RKO (cell line): ENCODE measurements around the gene ZNF141.
A peak's percentile ranks its signal among the peaks of the same experiment; 100 is the strongest.
"Not testable (repeated sequence)": the region's sequence is repeated elsewhere in the genome, so short reads cannot be mapped to it uniquely, and the experiment has no call there.

ENCODE experiments used
- DNase-seq: peaks from one replicate; pipeline ENCODE4 v3.0.0-alpha.2; 2016; ENCODE audit warnings: low spot score

ZNF141 gene

DNA sequence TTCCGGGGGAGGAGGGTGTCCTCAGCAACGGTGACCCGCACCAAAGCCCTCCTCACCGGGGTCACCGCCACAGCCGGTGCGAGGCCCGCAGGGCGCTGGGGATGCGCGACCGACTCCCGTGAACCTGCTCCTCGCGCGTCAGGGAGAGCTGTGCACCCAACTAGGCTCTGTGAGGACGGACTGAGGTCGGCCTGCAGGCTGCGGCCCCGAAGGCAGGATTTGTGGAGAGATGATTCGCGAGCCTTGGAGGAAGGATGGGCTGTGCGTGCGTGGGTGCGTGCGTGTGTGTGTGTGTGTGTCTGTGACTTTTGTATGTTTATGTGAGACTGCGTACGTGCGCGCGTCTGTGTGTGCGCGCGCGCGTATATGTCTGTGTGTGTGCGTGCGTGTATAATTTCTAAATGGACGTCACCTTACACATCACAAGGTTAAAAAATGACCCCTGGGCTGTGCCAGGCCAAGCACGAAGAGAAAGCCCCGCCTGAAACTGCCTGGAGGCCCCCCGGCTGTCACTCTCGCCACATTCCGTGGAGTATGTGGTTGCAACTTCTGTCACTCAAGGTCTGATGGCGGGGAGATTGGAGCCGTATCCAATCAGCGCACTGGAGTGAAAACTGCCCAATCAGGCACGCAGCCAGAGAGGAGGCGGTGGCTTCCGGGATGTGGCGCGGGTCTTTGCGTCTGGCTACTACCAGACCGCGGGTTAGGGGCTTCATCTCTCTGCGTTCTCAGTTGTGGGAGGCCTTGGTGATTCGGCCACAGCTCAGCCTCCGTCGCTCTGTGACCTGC lies at the start of gene ZNF141:
Gene ZNF141, plus strand, starts transcription at position 672 of the 789 bp plus-strand sequence. CDS start 170 bp downstream, outside the sequence.
- no peak for DNase-seq

DNA sequence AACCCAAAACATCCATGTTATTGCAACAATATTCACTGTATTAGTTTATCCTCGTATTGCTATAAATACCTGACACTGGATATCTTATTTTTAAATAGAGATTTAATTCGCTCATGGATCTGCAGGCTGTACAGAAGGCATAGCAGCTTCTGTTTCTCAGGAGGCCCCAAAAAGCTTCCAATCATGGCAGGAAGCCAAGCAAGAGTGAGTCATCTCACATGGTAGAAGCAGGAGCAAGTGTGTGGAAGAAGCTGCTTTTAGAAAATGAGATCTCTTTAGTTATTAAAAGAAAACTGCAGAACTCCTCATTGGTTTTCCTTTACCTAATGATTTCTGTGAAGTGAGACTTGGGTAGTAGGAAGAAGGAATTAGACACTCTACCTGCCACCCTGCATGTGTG lies 48.7 kb upstream of the ZNF141 start:
- DNase-seq = peak; percentile 72

DNA sequence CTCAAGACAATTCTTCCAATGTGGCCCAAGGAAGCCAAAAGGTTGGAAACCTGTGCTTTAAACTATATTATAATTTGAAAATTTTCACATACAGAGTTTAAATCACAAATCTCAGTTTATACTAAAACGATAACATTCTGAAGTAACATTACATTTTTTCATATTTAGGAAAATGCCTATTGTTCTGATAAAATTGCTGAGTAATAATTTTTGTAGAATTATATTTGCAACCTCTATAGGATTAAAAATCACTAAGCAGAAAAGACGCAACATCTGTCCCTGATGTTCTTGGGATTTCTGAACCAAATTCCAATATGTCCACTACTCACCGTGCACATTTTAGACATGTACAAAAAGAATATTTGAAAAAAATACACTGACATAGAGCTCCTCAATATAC lies 42.9 kb upstream of the ZNF141 start:
- no peak for DNase-seq

- DNase-seq = no peak
Observed at GRCh38 chr4:302381-302780, 35.2 kb upstream of the ZNF141 start.

GRCh38 chr4:304516-304915 lies 33.1 kb upstream of the ZNF141 start:
- DNase-seq = not testable (repeated sequence)

GRCh38 chr4:304969-305680 lies 32.5 kb upstream of the ZNF141 start, which contains the start of gene ZNF732:
Gene ZNF732 (minus strand): TSS chr4:305474. CDS start chr4:305310, 164 bp downstream.
- DNase-seq = no peak

GRCh38 chr4:306551-306961 lies 31.1 kb upstream of the ZNF141 start:
- no peak for DNase-seq

DNA sequence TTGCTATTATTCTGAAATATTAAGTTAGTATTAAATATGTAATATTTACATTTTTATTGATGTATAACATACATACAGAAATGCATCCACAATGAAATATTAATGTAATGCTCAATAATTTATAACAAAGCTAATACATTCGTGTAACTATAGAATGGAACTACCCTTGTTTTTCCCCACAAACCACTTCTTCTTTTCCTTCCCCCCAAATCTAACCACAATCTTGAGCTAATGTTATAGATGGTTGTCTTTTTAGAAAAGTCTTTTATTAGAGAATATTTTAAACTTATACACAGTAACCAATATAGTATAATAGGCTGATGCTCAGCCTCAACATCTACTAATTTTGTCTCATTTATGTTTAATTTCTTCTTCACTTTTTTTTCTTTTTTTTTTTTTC lies 27.8 kb upstream of the ZNF141 start:
- DNase-seq = no peak

DNA sequence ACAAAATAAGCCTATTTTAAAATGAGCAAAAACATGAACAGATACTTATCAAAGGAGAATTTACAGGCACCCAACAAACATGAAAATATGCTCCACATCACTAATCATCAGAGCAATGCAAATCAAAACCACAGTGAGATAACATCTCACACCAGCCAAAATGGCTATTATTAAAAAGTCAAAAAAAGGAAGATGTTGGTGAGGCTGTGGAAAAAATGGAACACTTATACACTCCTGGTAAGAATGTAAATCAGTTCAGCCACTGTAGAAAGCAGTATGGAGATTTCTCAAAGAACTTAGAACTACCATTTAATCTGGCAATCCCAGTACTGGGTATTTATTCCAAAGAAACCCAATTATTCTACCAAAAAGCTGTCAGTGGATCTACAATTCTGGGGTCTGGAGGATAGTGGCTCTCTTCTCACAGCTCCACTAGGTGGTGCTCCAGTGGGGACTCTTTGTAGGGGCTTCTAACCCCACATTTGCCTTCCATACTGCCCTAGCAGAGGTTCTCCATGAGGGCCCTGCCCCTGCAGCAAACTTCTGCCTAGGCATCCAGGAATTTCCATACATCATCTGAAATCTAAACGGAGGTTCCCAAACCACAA lies 23.2 kb upstream of the ZNF141 start:
- DNase-seq = no peak

DNA sequence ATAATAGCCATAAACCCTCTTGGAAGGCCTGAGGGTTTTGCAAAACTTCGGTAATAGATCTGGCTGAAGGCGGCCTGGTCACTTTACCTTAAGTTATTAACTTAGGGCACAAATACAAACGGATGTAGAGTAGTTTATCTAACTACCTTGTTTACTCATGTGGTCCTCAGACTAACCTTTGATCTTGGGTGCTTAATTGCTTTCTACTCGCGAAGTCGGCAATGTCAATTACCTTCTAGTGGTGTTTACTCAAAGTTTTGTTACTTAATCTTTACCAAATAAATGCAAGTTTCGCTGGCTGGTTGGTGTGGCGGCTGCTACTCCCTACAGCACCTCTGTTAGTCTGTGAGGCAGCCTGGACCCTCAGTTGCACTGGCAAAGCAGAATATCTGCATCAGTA lies 8.9 kb upstream of the ZNF141 start:
- DNase-seq = no peak

- DNase-seq = no peak
Observed at GRCh38 chr4:335515-335914, 2.1 kb upstream of the ZNF141 start.

- no peak for DNase-seq
Observed at GRCh38 chr4:336099-336892, 1.3 kb upstream of the ZNF141 start.

GRCh38 chr4:336893-337142 lies 796 bp upstream of the ZNF141 start:
- no peak for DNase-seq

GRCh38 chr4:337932-338758 lies 531 bp downstream of the ZNF141 start:
- no peak for DNase-seq

DNA sequence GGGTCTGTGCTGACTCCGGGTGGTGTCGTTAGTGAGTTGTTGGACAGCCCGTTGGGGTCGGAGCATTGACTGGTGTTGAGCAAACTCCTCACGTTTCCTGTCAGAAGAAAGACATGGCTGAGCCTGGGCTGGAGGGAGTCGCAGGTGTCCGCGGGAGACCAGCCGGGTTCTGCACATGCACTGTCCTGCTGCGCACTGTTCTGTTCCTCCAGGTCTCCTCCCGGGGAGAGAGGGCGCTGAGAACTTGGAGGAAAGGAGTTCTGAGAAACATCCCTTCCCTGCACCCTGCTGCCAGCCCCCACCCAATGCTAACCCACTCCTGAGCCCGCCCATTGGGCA lies 1.1 kb downstream of the ZNF141 start:
- DNase-seq = no peak

GRCh38 chr4:340011-340410 lies 2.4 kb downstream of the ZNF141 start:
- peak; percentile 38 for DNase-seq

DNA sequence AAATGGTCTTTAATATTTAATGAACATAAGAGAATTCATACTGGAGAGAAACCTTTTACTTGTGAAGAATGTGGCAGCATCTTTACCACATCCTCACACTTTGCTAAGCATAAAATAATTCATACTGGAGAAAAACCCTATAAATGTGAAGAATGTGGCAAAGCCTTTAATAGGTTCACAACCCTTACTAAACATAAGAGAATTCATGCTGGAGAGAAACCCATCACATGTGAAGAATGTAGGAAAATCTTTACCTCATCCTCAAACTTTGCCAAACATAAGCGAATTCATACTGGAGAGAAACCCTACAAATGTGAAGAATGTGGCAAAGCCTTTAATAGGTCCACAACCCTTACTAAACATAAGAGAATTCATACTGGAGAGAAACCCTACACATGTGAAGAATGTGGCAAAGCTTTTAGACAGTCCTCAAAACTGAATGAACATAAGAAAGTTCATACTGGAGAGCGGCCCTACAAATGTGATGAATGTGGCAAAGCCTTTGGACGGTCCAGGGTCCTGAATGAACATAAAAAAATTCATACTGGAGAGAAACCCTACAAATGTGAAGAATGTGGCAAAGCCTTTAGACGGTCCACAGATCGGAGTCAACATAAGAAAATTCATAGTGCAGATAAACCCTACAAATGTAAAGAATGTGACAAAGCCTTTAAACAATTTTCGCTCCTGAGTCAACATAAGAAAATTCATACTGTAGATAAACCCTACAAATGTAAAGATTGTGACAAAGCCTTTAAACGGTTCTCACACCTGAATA lies 35.6 kb downstream of the ZNF141 start:
- DNase-seq = no peak

DNA sequence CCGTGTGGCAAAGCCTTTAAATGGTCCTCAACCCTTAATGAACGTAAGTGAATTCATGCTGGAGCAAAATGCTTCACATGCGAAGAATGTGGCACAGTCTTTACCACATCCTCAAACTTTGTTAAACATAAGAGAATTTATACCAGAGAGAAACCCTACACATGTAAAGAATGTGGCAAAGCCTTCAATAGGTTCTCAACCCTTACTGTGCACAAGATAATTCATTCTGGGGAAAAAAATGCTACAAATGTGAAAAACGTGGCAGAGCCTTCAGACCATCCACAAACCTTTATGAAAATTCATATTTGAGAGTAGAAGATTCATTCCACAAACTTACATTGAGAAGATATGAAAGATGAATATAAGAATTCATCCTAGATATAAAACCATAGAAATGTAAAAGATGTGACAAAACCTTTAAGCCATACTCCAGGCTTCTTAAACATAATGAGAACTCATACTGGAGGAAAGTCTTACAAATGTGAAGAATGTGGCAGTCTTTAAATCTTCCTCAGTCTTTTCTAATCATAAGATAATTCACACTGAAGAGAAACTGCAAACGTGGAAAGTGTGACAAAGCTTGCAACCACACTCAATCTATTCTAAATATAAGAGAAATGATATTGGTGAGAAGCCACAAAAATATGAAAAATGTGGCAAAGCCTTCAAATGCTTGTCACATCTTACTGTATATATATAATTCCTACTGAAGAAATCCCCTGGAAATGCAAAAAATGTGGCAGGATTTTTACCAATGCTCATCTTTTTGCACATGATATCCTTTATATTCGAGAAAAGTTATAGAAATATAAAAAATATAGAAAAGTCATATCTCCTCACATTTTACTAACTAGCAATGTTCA lies 36.9 kb downstream of the ZNF141 start:
- DNase-seq = no peak

DNA sequence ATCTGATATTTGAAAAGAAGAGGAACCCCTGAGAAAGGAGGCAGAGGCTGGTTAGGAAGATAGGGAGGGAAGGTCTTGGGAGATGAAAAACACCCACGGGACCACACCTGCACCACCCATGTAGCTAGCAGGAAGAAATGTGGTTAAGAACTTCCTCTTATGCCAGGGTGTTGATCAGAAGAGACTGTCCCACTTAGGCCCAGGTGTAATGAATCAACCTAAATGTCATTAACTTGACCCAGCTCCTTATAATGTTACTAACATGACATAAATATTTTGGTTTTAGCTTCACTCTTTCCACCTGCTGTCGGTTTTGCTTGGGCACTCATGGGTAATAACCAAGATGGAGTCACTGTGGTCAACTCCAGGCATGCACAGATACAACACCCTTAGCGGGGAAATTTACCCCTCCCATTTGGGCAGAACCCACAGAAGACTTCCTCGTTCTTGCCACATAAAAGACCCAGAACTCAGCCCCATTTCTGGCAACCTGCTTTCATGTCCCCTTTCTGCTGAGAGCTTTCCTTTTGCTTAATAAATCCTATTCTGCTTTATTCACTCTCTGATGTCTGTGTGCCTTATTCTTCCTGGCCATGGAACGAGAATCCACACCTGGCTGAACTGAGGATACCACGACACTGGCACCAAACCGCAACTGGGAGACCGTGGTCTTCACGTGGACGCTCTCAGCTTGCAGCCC lies 46.8 kb downstream of the ZNF141 start:
- DNase-seq = no peak
